Heart right ventricle (tissue), 16 donors: ENCODE results near the gene RPL35A. TPM values are rescaled to one million over a fixed set of nuclear protein-coding genes. Genes with fewer than 3 reads are reported as not detected.

Experiments
- ATAC-seq, 8 donors: fragments of 200-7000 bp; cut with Tn5 transposase; one replicate each; pipeline ENCODE4 v1.9.1; 2020; ENCODE audit warnings: mild to moderate bottlenecking in 8 of 8, moderate library complexity in 8 of 8, moderate number of reproducible peaks in 1 of 8
- DNase-seq, 2 donors: peaks; one replicate each; pipeline ENCODE4 v3.0.0-alpha.2; 2020
- H3K27ac ChIP-seq, 10 donors: fragments of 200-600 bp; sonication (generic) in 2 of 10; one replicate each; pipeline versions ENCODE4 v1.5.0 to v1.8.0; 2020 to 2022; ENCODE audit warnings: mild to moderate bottlenecking in 3 of 10
- H3K27me3 ChIP-seq, 7 donors: fragments of 200-600 bp; one replicate each; pipeline ENCODE4 v1.8.0; 2021 to 2022; ENCODE audit warnings: mild to moderate bottlenecking in 2 of 7
- H3K36me3 ChIP-seq, 9 donors: fragments of 200-600 bp; sonication (generic) in 1 of 9; one replicate each; pipeline versions ENCODE4 v1.5.0 to v1.8.0; 2020 to 2022; ENCODE audit warnings: mild to moderate bottlenecking in 2 of 9
- H3K4me1 ChIP-seq, 9 donors: fragments of 200-600 bp; sonication (generic) in 1 of 9; one replicate each; pipeline versions ENCODE4 v1.5.0 to v1.8.0; 2020 to 2022; ENCODE audit warnings: mild to moderate bottlenecking in 4 of 9
- H3K4me3 ChIP-seq, 10 donors: fragments of 200-600 bp; sonication (generic) in 2 of 10; one replicate each; pipeline versions ENCODE4 v1.5.0 to v1.8.0; 2020 to 2022; ENCODE audit warnings: mild to moderate bottlenecking in 7 of 10, moderate library complexity in 2 of 10
- H3K9me3 ChIP-seq, 11 donors: fragments of 200-600 bp in 10 of 11; sonication (generic) in 2 of 11; one replicate each; pipeline versions ENCODE4 v1.5.0 to v1.8.0; 2013 to 2022; ENCODE audit warnings: mild to moderate bottlenecking in 2 of 11, control low read depth in 1 of 11, moderate library complexity in 1 of 11
- WGBS, 2 donors: extraction: QIAGEN DNeasy Blood & Tissue Kit; methylation state at CpG; one replicate each; pipeline ENCODE4 v1.1.7; 2013; ENCODE audit warnings: inconsistent platforms in 1 of 2; 5-methylcytosine and 5-hydroxymethylcytosine counted together
- intact Hi-C, 10 donors: fragments of 100-400 bp; cut with DNase I; formaldehyde crosslinking; loops; one replicate each; pipeline versions ENCODE4 v1.11.1 to v1.14.2; 2022
- polyA plus RNA-seq, 2 donors: library from polyadenylated mRNA; stranded (reverse); fragments of 200-250 nt; gene quantifications; one replicate each; pipeline ENCODE4 v1.2.3, GENCODE V29; 2013
- total RNA-seq, 10 donors: library from RNA; stranded (reverse); fragmentation: NEBNext Ultra II Directional in 3 of 10; extraction: Animal tissue kit (Norgen Biotek cat#: 25700) in 3 of 10; gene quantifications; one replicate each; pipeline versions ENCODE4 v1.2.1 to v1.2.4, GENCODE V29; 2021 to 2023
- TF ChIP-seq, protein P1 (sequence below), 9 donors: fragments of 200-600 bp; sonication (generic) in 2 of 9; IDR thresholded peaks; one replicate each; pipeline versions ENCODE4 v1.5.0 to v1.8.0; 2021 to 2022; ENCODE audit warnings: antibody characterized with exemption in 9 of 9, mild to moderate bottlenecking in 5 of 9, moderate library complexity in 1 of 9
- donor health status: Arrhythmogenic right ventricular cardiomyopathy.
- donor health status: ischemic (EF 13 %, LVEDD 7.1; RV severe dilation, severe dysfunction).
- donor health status: healthy with polysubstance abuse.
- donor health status: DM: no; HTN: yes; CAD: no.
- donor health status: DM: no; HTN: no; CAD: no.
- donor health status: ischemic (EF 25% LVEDD 6.9; RV normal size, moderate dysfunction).
- donor health status: ischemic (EF 25% LVEDD 5.7; RV mildly dilated, moderate dysfunction).
- donor health status: healthy.
- donor health status: DM: yes; HTN: yes; CAD: no.
- donor health status: Ischemic cardiomyopathy.
- donor health status: ischemic (EF 35%, LVEDD 5.7; RV mildly dilated, moderate dysfunction).
- donor health status: nonischemic (EF 11% LVEDD 7.7; RV severe dilation, severe dysfunction).
- donor health status: DM: yes; HTN: yes; CAD: no.
- donor health status: PGD.
- donor health status: ischemic (EF 29% LVEDD 5.4; RV normal size, mild dysfunction).
- donor health status: nonischemic (EF 23%, LVEDD 6.1; RV moderate dilation, normal function).

The RPL35A gene
- total and polyA plus RNA-seq, 12 donors: 674 to 1,493 (median 798) TPM

DNA sequence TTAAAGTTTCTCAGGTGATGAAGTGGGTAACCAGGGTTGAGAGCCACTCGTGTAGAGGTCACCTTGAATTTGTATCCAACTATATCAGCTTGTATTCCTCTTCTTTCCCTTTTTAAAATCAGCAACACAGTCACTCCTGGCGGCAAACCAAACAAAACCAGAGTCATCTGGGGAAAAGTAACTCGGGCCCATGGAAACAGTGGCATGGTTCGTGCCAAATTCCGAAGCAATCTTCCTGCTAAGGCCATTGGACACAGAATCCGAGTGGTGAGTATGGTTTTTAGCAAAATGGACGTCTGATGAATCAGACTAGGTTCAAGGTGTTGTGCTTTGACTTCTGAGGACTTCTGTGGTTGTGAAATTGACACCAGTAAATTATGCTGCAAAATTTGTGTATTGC, 3.9 kb downstream of the RPL35A start:
- Histone ChIP-seq H3K36me3 (peaks cover 0 to 74% (median 43%) of the 10 kb centered on the region in 9 donors), H3K4me1 (peaks cover 12 to 80% (median 58%) of the 10 kb centered on the region in 9 donors), H3K27ac (peak overlapping the region; percentile 15 to 78 (median 60)), H3K27me3 (no peaks in the 10 kb centered on the region), H3K4me3 (peak overlapping the region in 1 of 10 donors; percentile 9), H3K9me3 (no peaks in the 10 kb centered on the region)
- TF ChIP-seq, protein P1, sequence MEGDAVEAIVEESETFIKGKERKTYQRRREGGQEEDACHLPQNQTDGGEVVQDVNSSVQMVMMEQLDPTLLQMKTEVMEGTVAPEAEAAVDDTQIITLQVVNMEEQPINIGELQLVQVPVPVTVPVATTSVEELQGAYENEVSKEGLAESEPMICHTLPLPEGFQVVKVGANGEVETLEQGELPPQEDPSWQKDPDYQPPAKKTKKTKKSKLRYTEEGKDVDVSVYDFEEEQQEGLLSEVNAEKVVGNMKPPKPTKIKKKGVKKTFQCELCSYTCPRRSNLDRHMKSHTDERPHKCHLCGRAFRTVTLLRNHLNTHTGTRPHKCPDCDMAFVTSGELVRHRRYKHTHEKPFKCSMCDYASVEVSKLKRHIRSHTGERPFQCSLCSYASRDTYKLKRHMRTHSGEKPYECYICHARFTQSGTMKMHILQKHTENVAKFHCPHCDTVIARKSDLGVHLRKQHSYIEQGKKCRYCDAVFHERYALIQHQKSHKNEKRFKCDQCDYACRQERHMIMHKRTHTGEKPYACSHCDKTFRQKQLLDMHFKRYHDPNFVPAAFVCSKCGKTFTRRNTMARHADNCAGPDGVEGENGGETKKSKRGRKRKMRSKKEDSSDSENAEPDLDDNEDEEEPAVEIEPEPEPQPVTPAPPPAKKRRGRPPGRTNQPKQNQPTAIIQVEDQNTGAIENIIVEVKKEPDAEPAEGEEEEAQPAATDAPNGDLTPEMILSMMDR (IDR thresholded peaks at IDR 0.05): no peak
- WGBS, 2 donors: 29 to 37% methylated on average over 7 of the region's 7 CpGs
- ATAC-seq (peak in 6 of 8 donors; percentile 4 to 45 (median 22)), DNase-seq (peak in 1 of 2 donors; percentile 74)
- intact Hi-C loops: no loop called here

DNA sequence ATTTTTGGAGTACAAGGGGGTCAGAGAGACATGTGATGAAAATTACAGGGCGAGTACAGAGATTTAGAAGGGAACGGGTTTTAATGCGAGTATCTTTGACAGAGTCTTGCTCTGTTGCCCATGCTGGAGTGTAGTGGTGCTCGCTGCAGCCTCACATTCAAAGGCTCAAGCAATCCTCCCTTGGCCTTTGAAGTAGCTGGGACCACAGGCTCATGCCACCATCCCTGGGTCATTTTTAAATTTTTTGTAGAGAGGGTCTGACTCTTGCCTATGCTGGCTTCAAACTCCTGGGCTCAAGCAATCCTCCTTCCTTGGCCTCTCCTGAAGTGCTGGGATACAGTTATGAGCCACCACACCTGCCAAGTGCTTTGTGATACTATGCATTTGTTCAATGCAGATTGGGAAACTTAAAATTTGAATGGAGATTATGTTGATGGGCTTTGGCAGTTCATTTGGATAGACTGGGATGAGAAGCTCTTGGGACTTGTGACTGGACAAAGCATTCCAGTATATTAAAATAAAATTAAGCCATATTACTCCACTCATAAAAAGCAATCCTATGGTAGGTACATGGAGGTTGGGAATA, 6.0 kb downstream of the RPL35A start:
- WGBS, 2 donors: 93 to 94% methylated on average over 4 of the region's 4 CpGs
- Histone ChIP-seq H3K4me3 (no peak overlapping the region), H3K27me3 (no peaks in the 10 kb centered on the region), H3K9me3 (no peaks in the 10 kb centered on the region), H3K36me3 (peaks cover 0 to 72% (median 43%) of the 10 kb centered on the region in 9 donors), H3K27ac (no peak overlapping the region), H3K4me1 (peaks cover 12 to 86% (median 62%) of the 10 kb centered on the region in 9 donors)
- intact Hi-C loops: no loop called here
- TF ChIP-seq, protein P1 (IDR thresholded peaks at IDR 0.05): no peak
- ATAC-seq (no peak), DNase-seq (no peak)

DNA sequence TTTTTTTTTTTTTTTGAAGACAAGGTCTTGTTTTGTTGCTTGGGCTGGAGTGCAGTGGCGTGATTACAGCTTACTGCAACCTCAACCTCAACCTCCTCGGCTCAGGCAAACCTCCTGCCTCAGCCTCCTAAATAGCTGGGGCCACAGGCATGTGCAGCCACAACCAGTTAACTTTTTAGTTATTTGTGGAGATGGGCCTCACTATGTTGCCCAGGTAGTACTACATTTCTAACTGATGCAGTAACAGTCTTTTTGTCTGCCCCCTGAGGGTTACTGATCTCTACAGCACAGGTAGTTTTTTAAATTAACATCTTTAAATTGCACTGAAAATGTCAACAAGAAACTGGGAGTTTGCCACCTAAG, 6.6 kb downstream of the RPL35A start:
- intact Hi-C loops: no loop called here
- ATAC-seq: no peak
- no peak overlapping the region for H3K4me3 ChIP-seq
- H3K9me3 ChIP-seq: no peaks in the 10 kb centered on the region
- peaks cover 8 to 86% (median 62%) of the 10 kb centered on the region in 9 donors for H3K4me1 ChIP-seq
- H3K36me3 ChIP-seq: peaks cover 0 to 66% (median 38%) of the 10 kb centered on the region in 9 donors
- no peaks in the 10 kb centered on the region for H3K27me3 ChIP-seq
- WGBS, 2 donors: 88 to 96% methylated on average over 2 of the region's 2 CpGs
- TF ChIP-seq, protein P1 (IDR thresholded peaks at IDR 0.05): no peak
- peak overlapping the region in 1 of 10 donors; percentile 90 for H3K27ac ChIP-seq
- DNase-seq: no peak

DNA sequence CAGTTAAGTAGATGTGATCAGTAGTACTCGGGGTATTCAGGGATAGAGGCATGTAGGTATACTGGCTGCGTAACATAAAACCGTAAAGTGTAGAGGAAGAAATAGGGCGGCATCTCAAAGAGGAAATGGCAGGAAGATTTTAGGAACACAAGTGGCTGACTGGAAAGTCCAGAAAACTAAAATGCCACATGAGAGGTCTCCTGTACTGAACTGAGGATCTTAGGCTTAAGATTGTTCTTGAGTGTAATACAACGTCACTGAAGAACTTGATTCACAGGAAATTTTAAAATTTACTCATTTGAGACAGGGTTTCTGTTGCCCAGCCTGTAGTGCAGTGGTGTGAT, 7.8 kb downstream of the RPL35A start:
- TF ChIP-seq, protein P1 (IDR thresholded peaks at IDR 0.05): no peak
- H3K36me3 ChIP-seq: peaks cover 0 to 54% (median 30%) of the 10 kb centered on the region in 9 donors
- peak overlapping the region in 1 of 10 donors; percentile 10 for H3K4me3 ChIP-seq
- ATAC-seq (no peak), DNase-seq (no peak)
- peak overlapping the region in 3 of 10 donors; percentile 7 to 90 (median 37) for H3K27ac ChIP-seq
- H3K4me1 ChIP-seq: peaks cover 4 to 80% (median 51%) of the 10 kb centered on the region in 9 donors
- H3K27me3 ChIP-seq: no peaks in the 10 kb centered on the region
- no peaks in the 10 kb centered on the region for H3K9me3 ChIP-seq
- intact Hi-C loops: no loop called here
- 89 to 92% methylated on average over 5 of the region's 5 CpGs for WGBS, 2 donors
